HG03521 (cell line): ENCODE data around the gene IRX1.

ENCODE experiments used
- ATAC-seq: cut with Tn5 transposase; IDR thresholded peaks from one replicate; pipeline ENCODE4 v1.9.1; 2021; ENCODE audit warnings: mild to moderate bottlenecking, moderate library complexity; ENCODE audit not compliant: unreplicated experiment

Gene IRX1

DNA sequence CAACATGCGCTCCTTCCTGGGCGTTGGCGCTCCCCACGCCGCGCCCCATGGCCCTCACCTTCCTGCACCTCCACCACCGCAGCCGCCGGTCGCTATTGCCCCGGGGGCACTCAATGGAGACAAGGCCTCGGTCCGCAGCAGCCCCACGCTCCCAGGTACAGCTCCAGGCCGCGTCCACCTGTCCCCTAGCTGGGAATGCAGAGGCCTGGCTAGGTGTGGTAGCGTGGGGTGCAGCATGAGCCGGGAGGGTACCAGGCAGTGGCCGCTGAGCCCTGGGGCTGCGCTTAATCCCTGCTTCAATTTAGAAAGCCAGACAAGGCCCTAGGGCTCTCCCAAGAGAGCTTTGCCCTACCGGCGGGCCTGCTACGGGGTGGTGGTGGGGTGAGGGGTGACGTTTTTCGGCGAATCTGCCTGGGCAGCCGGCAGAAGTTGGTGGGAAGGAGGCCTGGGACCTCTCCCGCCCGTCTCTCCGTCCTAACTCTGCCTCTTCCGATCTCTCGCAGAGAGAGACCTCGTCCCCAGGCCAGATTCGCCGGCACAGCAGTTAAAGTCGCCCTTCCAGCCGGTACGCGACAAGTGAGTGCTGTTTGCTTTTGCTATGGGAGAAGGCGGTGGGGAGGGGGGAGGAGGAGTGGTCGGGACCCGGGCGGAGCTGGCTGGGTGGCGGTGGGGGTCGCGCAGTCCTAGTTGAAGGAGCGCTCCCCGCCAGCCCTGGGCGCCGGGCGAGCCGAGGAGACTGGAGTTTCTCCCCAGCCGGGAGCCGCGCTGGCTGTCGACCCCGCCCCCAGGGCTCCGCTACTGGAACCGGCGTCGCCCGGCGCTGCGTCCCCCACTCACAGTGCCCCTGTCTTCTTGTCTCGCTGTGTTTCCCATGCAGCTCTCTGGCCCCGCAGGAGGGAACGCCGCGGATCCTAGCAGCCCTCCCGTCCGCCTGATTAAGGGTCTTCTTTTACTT lies 4.8 kb downstream of the IRX1 start:
- no peak for ATAC-seq

DNA sequence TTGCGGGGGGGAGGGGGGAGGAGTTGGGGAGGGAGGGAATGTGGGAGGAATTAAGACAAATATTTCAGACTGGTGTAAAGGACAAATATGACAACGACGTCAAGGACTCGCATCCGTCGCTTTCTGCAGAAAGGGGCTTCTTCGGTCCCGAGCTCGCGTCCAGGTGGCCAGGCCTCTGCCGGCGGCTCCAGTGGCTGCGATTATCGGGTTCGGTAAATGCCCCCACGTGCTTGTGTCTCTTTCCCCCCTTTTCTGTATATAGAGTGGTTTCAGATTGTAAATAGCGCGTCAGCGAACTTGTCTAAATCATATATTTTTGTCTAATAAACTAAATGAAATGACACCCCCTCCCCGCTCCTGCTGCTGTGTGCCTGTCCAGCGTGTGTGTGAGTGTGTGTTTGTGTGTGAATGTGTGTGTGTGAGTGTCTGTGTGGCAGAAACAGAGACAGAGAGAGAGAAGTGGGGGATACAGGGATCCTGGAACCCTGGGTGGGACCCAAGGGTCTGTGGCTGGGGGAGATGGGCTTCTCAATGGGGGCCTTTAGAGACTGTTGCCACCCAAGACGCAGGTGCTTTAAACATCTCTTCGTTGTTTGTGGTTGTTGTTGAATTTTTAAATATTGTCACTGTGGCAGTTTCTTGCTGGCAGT lies 5.6 kb downstream of the IRX1 start:
- ATAC-seq = no peak

GRCh38 chr5:3601911-3602782 lies 6.5 kb downstream of the IRX1 start:
- no peak for ATAC-seq

- no peak for ATAC-seq
Measured at GRCh38 chr5:3602785-3603502, 7.3 kb downstream of the IRX1 start.

GRCh38 chr5:3604501-3604900 lies 8.9 kb downstream of the IRX1 start:
- ATAC-seq = no peak

DNA sequence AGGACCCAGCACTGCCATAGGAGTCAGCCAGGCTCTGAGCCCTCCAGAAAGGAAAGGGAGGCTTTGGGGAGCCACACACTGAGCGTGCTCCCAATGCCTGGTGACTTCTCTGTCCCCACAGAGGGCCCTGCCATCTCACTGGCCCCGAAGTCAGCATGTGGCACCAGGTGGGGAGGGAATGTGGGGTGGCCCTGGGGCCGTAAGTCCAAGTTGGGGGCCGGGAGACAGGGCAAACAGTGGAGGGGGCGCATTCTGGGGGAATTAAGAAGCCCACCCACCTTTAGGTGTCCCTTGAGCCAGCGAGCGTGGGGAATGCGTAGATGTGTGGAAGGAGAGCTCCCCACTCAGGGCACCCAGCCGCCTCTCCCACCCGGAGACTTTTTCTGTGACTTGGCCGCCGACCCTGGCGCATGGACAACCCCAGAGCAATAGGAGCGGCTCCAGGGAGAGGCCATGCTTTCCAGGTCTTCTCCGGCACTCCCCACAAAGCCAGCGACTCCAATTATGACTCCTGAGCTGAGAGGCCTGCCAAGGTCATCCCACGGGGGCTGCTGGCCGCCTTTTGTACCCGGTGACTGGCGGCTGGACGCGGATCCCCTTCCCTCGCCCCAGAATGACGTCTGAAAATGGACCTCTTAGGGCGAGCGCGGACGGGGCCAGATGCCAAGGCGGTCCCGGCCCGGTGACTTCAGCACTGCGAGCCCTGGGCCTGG lies 9.8 kb downstream of the IRX1 start:
- no peak for ATAC-seq

GRCh38 chr5:3606121-3606831 lies 10.6 kb downstream of the IRX1 start:
- no peak for ATAC-seq

GRCh38 chr5:3607541-3608181 lies 12.0 kb downstream of the IRX1 start:
- no peak for ATAC-seq

GRCh38 chr5:3609120-3609681 lies 13.6 kb downstream of the IRX1 start:
- no peak for ATAC-seq

DNA sequence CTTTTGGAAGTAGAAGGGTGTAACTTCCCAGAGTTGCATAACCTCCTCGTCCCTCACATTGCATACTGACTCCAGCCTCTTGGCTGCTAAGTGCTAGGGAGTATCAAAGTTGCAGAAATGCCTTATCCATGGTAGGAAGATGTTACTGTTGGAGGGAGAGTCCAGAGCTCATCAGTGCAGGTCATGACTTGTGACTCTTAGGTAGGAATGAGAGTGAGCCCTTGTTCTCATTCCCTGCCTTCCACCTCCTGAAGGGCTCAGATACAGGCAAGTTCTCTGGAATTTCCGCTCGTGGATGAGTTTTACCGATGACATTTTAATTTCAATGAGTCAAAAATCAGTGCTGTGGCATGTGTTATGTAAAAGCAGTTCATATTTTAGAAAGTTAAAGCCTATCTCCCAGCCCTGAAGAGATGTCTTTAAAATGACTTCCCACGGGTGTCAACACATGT lies 17.0 kb downstream of the IRX1 start:
- ATAC-seq = no peak

GRCh38 chr5:3613726-3614125 lies 18.1 kb downstream of the IRX1 start:
- ATAC-seq = no peak

GRCh38 chr5:3615217-3615616 lies 19.6 kb downstream of the IRX1 start:
- ATAC-seq = no peak

DNA sequence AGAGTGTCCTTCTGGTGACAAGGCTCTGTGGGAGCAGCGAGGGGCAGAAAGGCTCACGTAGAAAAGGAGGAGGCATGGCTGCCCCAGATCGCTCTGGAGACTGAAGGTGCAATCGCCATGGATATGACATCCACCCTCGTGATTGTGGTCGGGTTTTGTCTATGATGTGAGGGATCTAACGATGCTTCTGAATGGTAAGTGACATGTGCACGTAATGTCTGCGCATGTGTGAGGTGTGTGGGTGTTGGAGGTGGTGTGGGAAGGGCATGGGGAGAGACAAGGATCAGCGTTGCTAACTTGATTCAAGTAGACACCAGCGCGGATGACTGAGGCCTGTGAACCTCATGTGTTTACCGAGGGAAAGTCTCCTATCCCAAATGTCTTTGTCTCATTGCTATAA lies 20.2 kb downstream of the IRX1 start:
- ATAC-seq = no peak

DNA sequence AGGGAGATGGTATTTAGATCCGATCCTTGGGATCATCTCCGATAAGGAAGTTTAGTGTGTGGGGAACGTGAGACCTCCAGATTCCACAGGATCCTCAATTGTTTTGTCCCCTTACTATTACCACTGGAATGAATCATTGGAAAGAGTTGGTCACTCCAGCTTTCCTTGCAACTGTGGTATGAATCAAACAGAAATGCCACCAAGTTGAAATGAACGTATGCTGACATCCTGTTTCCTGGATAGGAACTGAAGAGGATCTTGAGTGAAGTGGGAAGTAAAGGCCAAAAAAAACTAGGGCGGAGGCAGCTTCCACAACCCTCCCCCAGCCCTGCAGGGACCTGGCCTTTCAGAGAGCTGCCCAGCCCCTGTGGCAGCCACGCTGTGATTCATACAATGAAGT lies 23.9 kb downstream of the IRX1 start:
- ATAC-seq = no peak

DNA sequence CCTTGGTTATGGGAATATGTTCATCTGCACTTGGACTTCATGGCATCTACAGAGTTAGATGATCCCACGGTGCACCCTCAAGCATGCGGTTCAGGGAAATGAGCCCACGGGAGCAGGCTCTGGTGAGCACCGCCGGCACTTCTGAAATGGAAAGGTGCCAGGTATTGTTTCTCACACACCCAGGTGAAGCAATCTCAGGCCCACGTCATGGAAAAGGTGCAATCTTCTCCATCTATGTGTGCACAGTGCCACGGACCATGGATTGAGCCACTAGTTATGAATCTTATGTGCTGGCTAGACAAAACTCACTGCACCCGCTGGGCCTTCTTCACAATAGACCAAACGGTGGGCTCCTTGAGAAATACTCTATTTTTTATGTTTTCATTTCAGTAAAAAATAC lies 27.3 kb downstream of the IRX1 start:
- ATAC-seq = no peak

GRCh38 chr5:3625626-3626025 lies 30.0 kb downstream of the IRX1 start:
- ATAC-seq = no peak

GRCh38 chr5:3634061-3634460 lies 38.4 kb downstream of the IRX1 start:
- no peak for ATAC-seq

- ATAC-seq = no peak
Measured at GRCh38 chr5:3639175-3639574, 43.5 kb downstream of the IRX1 start.

DNA sequence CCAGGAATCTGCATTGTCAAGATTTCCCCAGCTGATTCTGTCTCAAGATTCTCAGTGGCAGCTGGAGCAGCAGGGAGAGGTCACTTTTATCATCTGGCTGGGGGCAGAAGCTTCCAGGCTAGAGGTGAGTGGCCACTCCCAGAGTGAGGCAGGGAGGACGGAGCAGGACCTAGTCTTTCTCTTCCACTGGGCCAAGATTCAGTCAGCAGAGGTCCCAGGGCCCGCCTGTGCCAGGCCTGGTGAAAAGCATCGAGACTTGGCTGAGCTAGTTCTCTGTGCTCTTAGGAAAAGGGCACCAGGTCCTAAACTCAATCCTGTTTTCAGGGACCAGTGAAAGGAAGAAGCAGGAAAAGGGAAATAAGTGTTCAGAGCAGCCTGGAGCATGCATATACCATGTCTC lies 46.6 kb downstream of the IRX1 start:
- ATAC-seq = no peak
